ENCODE measurements around the gene LRRC75A.
"Not testable (repeated sequence)": the region's sequence is repeated elsewhere in the genome, so short reads cannot be mapped to it uniquely, and the experiment has no call there.

Gene LRRC75A

DNA sequence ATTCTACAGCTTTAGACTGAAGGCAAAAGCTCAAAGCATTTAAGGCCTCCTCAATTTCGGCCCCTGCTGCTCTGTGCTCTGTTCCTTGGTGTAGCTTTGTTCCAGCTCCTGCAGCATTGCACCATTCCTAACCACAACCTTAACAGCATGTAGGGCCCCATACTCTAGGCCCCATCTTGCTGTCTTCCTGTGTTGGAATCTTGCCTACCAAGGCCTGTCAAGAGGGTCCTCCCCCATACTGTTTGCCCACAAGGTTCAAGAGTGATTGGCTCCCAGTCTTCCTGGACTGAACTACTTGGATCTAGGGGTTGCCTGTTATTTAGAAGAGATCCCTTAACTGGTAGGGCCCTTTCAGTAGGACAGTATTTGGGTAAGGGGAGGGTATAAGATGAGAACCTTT, 49.9 kb downstream of the LRRC75A start:
- no peaks in the 10 kb centered on the region for H3K27me3 ChIP-seq (ENCODE audit: low read depth, low read length)
- no peak overlapping the region for H3K9ac ChIP-seq (ENCODE audit: low read length)
- no peak overlapping the region; the same call in 1 of the 2 replicates for H3K27ac ChIP-seq (ENCODE audit: low read length)
- H3K36me3 ChIP-seq (replicated peaks; ENCODE audit: low read depth, low read length), result peaks cover 48% of the 10 kb centered on the region
- peaks cover 18% of the 10 kb centered on the region for H4K20me1 ChIP-seq (ENCODE audit: insufficient read depth, low read length)
- peaks cover 22% of the 10 kb centered on the region for H3K4me1 ChIP-seq (ENCODE audit: low read length)
- no peaks in the 10 kb centered on the region for H3K9me3 ChIP-seq (ENCODE audit: insufficient read depth, low read length)
- H3K79me2 ChIP-seq (ENCODE audit: low read length), result peaks cover 47% of the 10 kb centered on the region
- no peak overlapping the region for H3K4me3 ChIP-seq (ENCODE audit: low read length)
- H2AFZ ChIP-seq (ENCODE audit: low read depth, low read length), result no peak overlapping the region
- peak overlapping the region; percentile 14 for H3K4me2 ChIP-seq (ENCODE audit: low read length)
- no peak for TF ChIP-seq EZH2phosphoT487 (IDR thresholded peaks at IDR 0.05; ENCODE audit: low read depth)

DNA sequence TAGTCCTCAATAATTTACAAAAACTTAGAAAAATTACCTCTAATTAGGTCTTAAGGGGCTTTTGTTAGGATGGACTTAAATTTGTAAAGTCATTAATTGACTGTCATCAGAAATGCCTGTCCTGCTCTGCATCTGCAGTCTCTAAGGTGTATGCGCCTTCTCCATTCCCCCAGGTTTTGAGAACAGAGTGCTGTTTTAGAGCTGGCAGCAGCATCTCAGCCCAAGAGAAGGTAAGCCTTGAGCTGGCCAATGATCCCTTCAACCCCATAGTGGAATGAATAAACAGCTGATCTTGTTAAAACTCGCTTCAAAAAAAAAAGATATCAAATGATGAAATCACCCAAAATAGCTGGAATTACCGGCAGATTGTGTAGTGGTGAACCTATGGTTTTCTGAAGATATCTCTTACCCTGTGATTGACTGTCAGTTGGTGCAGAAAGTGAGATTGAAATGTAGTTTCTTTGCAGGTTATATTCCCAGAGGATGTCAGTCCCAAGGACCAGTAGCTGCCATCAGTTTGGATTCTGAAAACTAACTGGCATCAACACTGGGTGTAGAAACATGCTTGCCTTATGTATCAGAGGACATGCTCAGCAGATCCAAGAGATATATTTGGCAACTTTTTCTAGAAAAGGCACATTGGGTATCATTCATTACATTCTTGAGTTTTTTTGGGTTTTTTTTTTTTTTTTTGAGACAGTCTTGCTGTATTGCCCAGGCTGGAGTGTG, 50.9 kb downstream of the LRRC75A start:
- Histone ChIP-seq H4K20me1 (ENCODE audit: insufficient read depth, low read length) (peaks cover 18% of the 10 kb centered on the region), H3K9ac (ENCODE audit: low read length) (no peak overlapping the region), H3K9me3 (ENCODE audit: insufficient read depth, low read length) (no peaks in the 10 kb centered on the region), H2AFZ (ENCODE audit: low read depth, low read length) (no peak overlapping the region), H3K4me3 (ENCODE audit: low read length) (peak overlapping the region; percentile 95; the same call in 1 of the 2 replicates), H3K4me2 (ENCODE audit: low read length) (peak overlapping the region; percentile 97), H3K27me3 (ENCODE audit: low read depth, low read length) (no peaks in the 10 kb centered on the region), H3K27ac (ENCODE audit: low read length) (peak overlapping the region; percentile 74; the same call in 1 of the 2 replicates), H3K4me1 (ENCODE audit: low read length) (peaks cover 22% of the 10 kb centered on the region), H3K36me3 (replicated peaks; ENCODE audit: low read depth, low read length) (peaks cover 48% of the 10 kb centered on the region), H3K79me2 (ENCODE audit: low read length) (peaks cover 47% of the 10 kb centered on the region)
- no peak for TF ChIP-seq EZH2phosphoT487 (IDR thresholded peaks at IDR 0.05; ENCODE audit: low read depth)
- TF ChIP-seq, protein P1, sequence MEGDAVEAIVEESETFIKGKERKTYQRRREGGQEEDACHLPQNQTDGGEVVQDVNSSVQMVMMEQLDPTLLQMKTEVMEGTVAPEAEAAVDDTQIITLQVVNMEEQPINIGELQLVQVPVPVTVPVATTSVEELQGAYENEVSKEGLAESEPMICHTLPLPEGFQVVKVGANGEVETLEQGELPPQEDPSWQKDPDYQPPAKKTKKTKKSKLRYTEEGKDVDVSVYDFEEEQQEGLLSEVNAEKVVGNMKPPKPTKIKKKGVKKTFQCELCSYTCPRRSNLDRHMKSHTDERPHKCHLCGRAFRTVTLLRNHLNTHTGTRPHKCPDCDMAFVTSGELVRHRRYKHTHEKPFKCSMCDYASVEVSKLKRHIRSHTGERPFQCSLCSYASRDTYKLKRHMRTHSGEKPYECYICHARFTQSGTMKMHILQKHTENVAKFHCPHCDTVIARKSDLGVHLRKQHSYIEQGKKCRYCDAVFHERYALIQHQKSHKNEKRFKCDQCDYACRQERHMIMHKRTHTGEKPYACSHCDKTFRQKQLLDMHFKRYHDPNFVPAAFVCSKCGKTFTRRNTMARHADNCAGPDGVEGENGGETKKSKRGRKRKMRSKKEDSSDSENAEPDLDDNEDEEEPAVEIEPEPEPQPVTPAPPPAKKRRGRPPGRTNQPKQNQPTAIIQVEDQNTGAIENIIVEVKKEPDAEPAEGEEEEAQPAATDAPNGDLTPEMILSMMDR (IDR thresholded peaks at IDR 0.05; ENCODE audit: low read depth, low read length), result no peak

DNA sequence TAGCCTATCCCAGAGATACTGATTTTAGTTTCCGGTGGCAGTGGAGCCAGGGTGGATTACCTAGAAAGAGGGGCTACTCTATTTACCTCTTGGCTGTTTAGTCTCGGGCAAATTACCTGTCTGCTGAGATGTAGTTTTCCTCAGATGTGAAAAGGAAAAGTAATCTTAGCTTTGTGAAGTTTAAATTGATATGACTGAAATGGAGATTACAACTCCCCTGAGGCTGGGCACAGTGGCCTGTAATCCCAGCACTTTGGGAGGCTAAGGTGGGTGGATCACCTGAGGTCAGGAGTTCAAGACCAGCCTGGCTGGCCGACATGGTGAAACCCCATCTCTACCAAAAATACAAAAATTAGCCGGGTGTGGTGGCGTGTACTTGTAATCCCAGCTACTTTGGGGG, 51.6 kb downstream of the LRRC75A start:
- H3K36me3 ChIP-seq (replicated peaks; ENCODE audit: low read depth, low read length), result peaks cover 45% of the 10 kb centered on the region
- peaks cover 22% of the 10 kb centered on the region for H3K4me1 ChIP-seq (ENCODE audit: low read length)
- peak overlapping the region; percentile 99 for H3K9ac ChIP-seq (ENCODE audit: low read length)
- not testable (repeated sequence) for H2AFZ ChIP-seq (ENCODE audit: low read depth, low read length); H3K27me3 ChIP-seq (ENCODE audit: low read depth, low read length); H3K9me3 ChIP-seq (ENCODE audit: insufficient read depth, low read length)
- H3K4me3 ChIP-seq (ENCODE audit: low read length), result peak overlapping the region; percentile 95
- peaks cover 18% of the 10 kb centered on the region for H4K20me1 ChIP-seq (ENCODE audit: insufficient read depth, low read length)
- peaks cover 47% of the 10 kb centered on the region for H3K79me2 ChIP-seq (ENCODE audit: low read length)
- H3K4me2 ChIP-seq (ENCODE audit: low read length), result peak overlapping the region; percentile 97
- H3K27ac ChIP-seq (ENCODE audit: low read length), result peak overlapping the region; percentile 74

DNA sequence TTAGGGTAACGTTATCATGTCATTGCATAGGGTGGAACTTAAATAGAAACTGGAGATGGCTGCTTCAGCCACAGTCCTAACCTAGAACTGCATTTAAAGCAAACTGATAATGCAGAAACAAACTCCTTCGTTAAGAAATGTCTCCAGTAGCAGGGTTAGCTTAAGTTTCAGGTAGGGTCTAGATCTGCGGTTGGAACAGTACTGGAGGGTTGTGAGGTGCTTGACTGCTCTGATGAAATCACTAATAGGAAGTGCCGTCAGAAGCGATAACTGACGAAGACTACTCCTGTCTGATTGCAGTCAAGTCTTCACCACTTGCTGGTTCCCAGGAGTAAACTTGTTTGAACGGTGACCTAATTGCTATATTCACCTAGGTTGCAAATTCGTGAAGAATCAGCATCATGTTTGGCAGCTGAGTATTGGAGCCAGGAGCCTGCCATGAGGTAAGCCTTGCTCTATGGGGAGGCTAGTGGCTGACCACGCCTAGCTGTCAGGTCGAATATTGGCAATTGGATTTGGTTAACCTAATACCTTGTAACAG, 52.1 kb downstream of the LRRC75A start:
- no peak overlapping the region for H2AFZ ChIP-seq (ENCODE audit: low read depth, low read length)
- H3K36me3 ChIP-seq (replicated peaks; ENCODE audit: low read depth, low read length), result peaks cover 45% of the 10 kb centered on the region
- peak overlapping the region; percentile 99 for H3K9ac ChIP-seq (ENCODE audit: low read length)
- H3K27me3 ChIP-seq (ENCODE audit: low read depth, low read length), result no peaks in the 10 kb centered on the region
- peak overlapping the region; percentile 95 for H3K4me3 ChIP-seq (ENCODE audit: low read length)
- peak overlapping the region; percentile 97 for H3K4me2 ChIP-seq (ENCODE audit: low read length)
- TF ChIP-seq, protein P1 (IDR thresholded peaks at IDR 0.05; ENCODE audit: low read depth, low read length), result no peak
- TF ChIP-seq EZH2phosphoT487 (IDR thresholded peaks at IDR 0.05; ENCODE audit: low read depth), result no peak
- H3K79me2 ChIP-seq (ENCODE audit: low read length), result peaks cover 47% of the 10 kb centered on the region
- H3K4me1 ChIP-seq (ENCODE audit: low read length), result peaks cover 22% of the 10 kb centered on the region
- peaks cover 18% of the 10 kb centered on the region for H4K20me1 ChIP-seq (ENCODE audit: insufficient read depth, low read length)
- peak overlapping the region; percentile 74 for H3K27ac ChIP-seq (ENCODE audit: low read length)
- H3K9me3 ChIP-seq (ENCODE audit: insufficient read depth, low read length), result no peaks in the 10 kb centered on the region

DNA sequence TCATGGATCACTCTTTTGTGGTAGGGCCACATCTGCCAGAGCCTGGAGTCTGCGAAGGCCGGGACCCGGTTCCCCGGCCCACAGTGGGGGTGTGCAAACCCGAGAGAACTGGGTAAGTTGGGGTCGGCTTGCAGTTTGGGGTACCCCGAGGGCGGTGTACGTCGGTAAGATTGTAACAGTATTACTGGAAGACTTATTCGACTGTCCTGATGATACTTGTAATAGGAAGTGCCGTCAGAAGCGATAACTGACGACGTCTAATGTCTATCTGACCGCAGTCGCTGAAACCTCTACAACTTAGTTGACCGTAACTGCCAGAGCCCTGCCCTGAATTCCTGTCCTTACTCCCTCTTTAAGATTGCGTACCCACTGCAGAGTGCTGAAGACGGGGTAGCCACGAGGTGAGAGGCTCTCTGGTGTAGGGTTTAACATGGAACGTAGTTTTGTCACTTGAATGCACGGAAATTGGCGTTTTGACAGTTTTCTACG, 52.6 kb downstream of the LRRC75A start:
- Histone ChIP-seq H3K27me3 (ENCODE audit: low read depth, low read length) (no peaks in the 10 kb centered on the region), H3K36me3 (replicated peaks; ENCODE audit: low read depth, low read length) (peaks cover 45% of the 10 kb centered on the region), H3K4me1 (ENCODE audit: low read length) (peaks cover 22% of the 10 kb centered on the region), H3K4me3 (ENCODE audit: low read length) (peak overlapping the region; percentile 95), H3K79me2 (ENCODE audit: low read length) (peaks cover 47% of the 10 kb centered on the region), H4K20me1 (ENCODE audit: insufficient read depth, low read length) (peaks cover 17% of the 10 kb centered on the region), H3K27ac (ENCODE audit: low read length) (peak overlapping the region; percentile 74), H3K9me3 (ENCODE audit: insufficient read depth, low read length) (no peaks in the 10 kb centered on the region), H3K4me2 (ENCODE audit: low read length) (peak overlapping the region; percentile 97), H2AFZ (ENCODE audit: low read depth, low read length) (no peak overlapping the region), H3K9ac (ENCODE audit: low read length) (peak overlapping the region; percentile 99)
- TF ChIP-seq, protein P1 (IDR thresholded peaks at IDR 0.05; ENCODE audit: low read depth, low read length), result no peak
- no peak for TF ChIP-seq EZH2phosphoT487 (IDR thresholded peaks at IDR 0.05; ENCODE audit: low read depth)

Measured in OCI-LY3 (cell line).